Right ventricle myocardium inferior (tissue), 1 donor: ENCODE measurements around the gene MCU. TPM values are rescaled to one million over a fixed set of nuclear protein-coding genes. Genes with fewer than 3 reads are reported as not detected.
"Not testable (repeated sequence)": the region's sequence is repeated elsewhere in the genome, so short reads cannot be mapped to it uniquely, and the experiment has no call there.

ENCODE experiments used
- ATAC-seq: fragments of 200-7000 bp; cut with Tn5 transposase; one replicate; pipeline ENCODE4 v1.9.1; 2020; ENCODE audit warnings: mild to moderate bottlenecking, moderate library complexity
- DNase-seq: peaks from one replicate; pipeline ENCODE4 v3.0.0; 2021; ENCODE audit errors: missing footprints
- intact Hi-C: fragments of 100-400 bp; cut with DNase I; formaldehyde crosslinking; loops from one replicate; pipeline ENCODE4 v1.11.0; 2022
- long read RNA-seq: library from polyadenylated mRNA; unstranded; transcript quantifications from one replicate; pipeline ENCODE4 v2.0.0, GENCODE V29; 2021
- total RNA-seq: library from RNA; stranded (reverse); fragmentation: NEBNext Ultra II Directional; extraction: Animal tissue kit (Norgen Biotek cat#: 25700); gene quantifications from one replicate; pipeline ENCODE4 v1.2.1, GENCODE V29; 2021
- donor health status: DM: no; HTN: yes; CAD: no; lungs with severe emphysema.

Gene MCU
- total RNA-seq = 15.1 TPM
- long read RNA-seq, partial matches to known transcripts = 0 of 5 reads
- long read RNA-seq, other reads (novel, unspliced or antisense) = 1 of 5 reads

- intact Hi-C loops = loop anchor here (2.0 to 5.0 kb wide), 2 partner anchors 65 to 143 kb away; partner anchors contain the start of gene MICU1
- peak; percentile 98 for DNase-seq
- ATAC-seq = peak; percentile 99
Observed at GRCh38 chr10:72691863-72692743, at the start of gene MCU. MCU (plus strand) TSS chr10:72692143; CDS start chr10:72692152, 9 bp downstream.

- no peak for ATAC-seq
- intact Hi-C loops = no loop called here
- DNase-seq = no peak
Observed at GRCh38 chr10:72642318-72642717, 49.6 kb upstream of the MCU start.

DNA sequence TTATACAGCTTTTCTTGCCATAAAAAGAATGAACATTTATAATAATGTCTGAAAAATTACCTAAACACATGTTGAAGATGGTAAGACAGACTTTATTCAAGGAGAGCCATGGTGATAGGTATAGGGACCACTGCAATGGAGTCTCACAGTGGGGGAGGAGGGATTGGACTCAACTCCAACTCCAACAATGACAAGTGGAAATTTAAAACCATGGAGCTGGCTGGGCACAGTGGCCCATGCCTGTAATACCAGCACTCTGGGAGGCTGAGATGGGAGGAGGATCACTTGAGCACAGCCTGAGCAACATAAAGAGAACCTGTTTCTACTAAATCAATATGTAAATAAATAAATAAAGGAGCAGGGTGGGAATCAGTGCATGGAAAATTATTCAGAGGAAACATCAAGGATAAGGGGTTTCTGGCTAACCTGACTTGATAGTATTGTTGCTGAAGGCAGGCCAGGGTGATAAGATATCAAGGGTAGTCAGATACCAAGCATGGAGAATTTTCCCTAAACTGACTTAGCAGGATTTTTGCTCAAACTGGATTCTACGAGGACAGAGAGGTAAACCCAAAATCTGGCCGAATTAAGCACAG is 46.6 kb upstream of the MCU start:
- no peak for DNase-seq
- intact Hi-C loops = no loop called here
- ATAC-seq = no peak

GRCh38 chr10:72646971-72647370 is 45.0 kb upstream of the MCU start:
- intact Hi-C loops, ATAC-seq, DNase-seq: not testable (repeated sequence)

DNA sequence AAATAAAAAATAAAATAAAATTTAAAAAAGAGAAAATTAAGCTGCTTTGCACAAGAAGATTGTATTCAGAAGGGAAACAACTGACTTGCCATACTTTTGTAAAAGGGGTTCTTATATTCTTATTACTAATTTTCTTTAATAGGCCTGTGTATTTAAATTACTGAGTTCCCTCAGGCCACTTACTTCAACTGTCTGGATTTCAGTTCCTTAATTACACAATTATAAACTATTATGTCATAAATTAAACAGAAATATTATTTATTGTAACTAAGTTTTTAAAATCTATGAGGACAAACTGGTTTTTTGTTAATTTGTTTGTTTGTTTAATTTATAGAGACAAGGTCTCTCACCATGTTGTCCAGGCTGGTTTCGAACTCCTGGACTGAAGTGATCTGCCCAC is 43.6 kb upstream of the MCU start:
- ATAC-seq = no peak
- intact Hi-C loops = no loop called here
- DNase-seq = no peak

GRCh38 chr10:72649291-72649690 is 42.7 kb upstream of the MCU start:
- ATAC-seq = no peak
- intact Hi-C loops = no loop called here

DNA sequence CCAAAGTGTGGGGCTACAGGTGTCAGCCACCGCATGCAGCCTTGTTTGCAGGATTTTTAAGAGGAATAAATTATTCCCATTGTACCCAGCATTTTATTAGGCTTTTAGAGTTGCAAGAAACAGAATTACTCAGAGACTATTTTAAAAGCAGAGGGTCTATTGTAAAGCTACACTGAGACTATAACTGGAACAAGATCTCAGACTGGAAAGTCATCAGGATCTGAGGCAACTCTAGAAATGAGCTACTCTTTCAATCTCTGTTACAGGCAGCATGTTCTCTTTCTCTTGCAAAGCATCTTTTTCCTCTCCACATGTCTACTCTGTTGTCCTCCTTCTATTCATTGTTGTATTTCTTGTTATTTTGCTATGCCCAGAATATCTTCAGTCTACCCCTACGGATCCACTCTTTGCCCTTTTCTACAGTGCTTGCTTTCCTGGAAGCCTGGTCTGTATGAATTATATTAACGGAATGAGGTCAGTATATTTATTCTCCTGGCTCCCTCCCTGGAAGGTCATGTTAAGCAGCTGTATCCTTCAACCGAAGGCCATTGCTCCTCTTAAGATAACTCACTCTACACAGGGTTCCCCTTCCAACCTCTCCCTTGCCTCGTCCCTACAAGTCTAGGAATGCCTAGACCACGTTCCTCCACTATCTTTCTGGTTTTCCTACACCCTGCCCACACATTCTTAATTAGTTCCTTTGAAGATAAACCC is 38.4 kb upstream of the MCU start:
- intact Hi-C loops = no loop called here
- no peak for DNase-seq
- ATAC-seq = no peak

More at GRCh38 chr10:72649291-72649690, 42.7 kb upstream of the MCU start:
- DNase-seq = no peak

DNA sequence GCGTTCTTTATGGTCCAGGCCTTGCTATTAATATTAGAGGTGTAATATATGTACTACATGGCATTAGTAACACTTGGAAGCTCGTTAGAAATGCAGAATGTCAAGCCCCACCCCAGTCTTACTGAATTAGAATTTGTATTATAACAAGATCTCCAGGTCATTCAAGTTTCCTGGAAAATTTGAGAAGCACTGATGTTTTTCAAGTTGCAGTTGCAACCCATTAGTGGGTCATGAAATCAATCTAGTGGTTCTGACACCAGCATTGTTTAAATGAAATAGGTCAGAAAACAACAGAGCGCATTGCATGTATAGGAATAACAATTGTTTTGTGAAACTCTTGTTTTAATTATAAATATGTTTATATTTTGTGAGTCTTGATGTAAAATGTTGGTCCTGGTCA is 37.2 kb upstream of the MCU start:
- ATAC-seq (no peak), DNase-seq (no peak)
- intact Hi-C loops = no loop called here

DNA sequence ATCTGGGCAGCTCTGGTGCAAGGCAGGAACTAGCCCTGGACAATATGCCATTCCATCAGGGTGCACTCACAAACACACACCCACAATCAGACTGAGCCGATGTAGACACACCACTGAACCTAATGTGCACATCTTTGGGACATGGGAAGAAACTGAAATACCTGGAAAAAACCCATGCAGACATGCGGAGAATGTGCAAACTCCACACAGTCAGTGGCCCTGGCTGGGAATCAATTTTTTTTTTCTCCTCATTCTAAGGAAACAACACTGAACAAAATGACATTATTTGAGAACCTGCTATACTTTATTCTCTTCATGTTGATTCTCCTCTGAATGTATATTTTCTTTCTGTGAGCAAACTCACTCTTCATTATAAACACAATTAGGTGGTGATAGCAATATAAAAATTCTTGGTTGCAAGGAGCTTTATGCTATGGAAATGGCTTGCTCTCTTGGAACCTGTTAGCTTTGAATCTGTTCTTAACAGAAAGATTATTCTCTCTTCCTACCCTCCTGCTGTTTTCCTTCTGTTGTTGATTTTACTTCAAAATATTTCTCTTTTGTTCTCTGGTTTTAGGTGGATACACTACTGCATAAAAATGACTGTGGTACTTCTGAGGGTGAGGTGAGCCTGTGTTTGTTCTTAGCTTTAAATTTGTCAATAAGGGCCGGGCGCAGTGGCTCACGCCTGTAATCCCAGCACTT is 33.1 kb upstream of the MCU start:
- ATAC-seq = no peak
- DNase-seq = no peak
- intact Hi-C loops = no loop called here

- intact Hi-C loops = no loop called here
- ATAC-seq (no peak), DNase-seq (no peak)
Observed at GRCh38 chr10:72659694-72660093, 32.2 kb upstream of the MCU start.

GRCh38 chr10:72660220-72660619 is 31.7 kb upstream of the MCU start:
- intact Hi-C loops = no loop called here
- ATAC-seq (no peak), DNase-seq (no peak)

DNA sequence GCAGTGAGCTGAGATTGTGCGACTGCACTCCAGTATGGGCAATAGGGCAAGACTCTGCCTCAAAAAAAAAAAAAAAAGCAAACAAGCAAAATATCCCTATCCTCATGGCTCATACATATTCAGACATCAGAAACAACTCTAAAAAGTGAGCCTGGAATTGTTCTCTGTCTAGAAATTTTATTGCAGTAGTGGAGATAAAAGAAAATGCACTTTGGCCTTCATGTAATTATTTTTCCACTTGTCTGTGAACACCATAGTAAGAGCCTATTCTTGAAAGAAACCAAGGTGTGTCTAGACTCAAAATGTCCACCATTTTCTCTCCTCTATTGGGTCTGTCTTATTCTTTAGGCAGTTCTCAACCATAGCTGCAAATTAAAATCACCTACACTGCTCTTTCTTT is 30.5 kb upstream of the MCU start:
- ATAC-seq (no peak), DNase-seq (no peak)
- intact Hi-C loops = no loop called here

GRCh38 chr10:72663971-72664370 is 28.0 kb upstream of the MCU start:
- ATAC-seq = no peak
- intact Hi-C loops = no loop called here
- DNase-seq = no peak

DNA sequence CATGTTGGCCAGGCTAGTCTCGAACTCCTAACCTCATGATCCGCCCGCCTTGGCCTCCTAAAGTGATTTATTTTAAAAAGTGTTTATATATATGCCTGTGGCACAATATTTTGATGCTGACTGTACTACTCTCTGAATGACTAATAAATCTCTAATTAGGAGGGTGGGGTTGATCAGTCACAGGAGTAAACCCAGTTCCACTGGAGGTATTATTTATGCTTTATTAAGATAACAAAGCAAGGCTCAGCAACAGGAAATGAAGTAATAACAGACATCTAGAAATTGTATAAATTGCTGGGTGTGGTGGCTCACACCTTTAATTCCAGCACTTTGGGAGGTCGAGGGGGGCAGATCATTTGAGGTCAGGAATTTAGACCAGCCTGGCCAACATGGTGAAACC is 26.0 kb upstream of the MCU start:
- intact Hi-C loops = no loop called here
- ATAC-seq = no peak
- DNase-seq = no peak

GRCh38 chr10:72667207-72667864 is 24.6 kb upstream of the MCU start:
- DNase-seq = no peak
- intact Hi-C loops = no loop called here
- ATAC-seq = no peak

DNA sequence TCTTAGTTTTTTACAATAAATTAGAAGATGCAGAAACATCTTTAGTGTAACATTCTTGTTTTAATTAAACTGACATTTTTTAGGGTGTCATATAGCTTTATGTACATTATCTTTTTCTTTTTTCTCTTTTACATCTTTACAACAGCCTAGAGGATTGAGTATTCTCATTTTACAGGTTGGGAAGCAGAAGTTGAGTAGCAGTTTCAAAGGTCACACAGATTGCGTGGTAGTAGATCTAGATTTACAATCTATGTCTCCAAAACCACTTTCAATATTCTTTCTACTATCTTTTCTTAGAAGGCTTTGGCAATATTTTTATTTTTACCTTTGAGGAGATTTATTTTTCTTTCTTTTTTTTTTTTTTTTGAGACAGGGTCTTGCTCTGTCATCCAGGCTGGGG is 18.7 kb upstream of the MCU start:
- DNase-seq (no peak), ATAC-seq (no peak)
- intact Hi-C loops = no loop called here

DNA sequence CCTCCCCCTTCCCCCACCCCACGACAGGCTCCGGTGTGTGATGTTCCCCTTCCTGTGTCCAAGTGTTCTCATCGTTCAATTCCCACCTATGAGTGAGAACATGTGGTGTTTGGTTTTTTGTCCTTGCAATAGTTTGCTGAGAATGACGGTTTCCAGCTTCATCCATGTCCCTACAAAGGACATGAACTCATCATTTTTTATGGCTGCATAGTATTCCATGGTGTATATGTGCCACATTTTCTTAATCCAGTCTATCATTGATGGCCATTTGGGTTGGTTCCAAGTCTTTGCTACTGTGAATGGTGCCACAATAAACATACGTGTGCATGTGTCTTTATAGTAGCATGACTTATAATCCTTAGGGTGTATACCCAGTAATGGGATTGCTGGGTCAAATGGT is 17.8 kb upstream of the MCU start:
- DNase-seq, intact Hi-C loops, ATAC-seq: not testable (repeated sequence)

DNA sequence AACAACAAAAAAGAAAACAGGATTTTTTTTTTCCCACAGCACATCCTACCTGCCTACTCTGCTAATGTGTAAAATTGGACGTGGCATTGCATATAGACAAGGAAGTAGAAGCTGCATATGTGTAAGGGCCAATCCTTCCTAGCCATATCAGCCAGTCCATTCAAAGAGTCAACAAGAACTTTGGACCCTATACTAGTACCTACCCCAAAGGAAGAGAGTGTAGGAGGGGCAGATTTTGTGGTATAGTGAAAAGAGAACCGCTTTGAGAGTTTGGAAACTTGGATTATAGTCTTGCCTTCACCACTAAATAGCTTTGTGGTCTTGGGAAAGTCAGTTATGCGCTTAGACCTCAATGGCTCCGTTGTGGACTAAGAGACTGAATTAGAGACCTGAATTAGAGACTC is 12.1 kb upstream of the MCU start:
- intact Hi-C loops = no loop called here
- no peak for ATAC-seq
- DNase-seq = no peak
